Measurements from ENCODE around the gene GOLGA6L22. TPM values are rescaled to one million over a fixed set of nuclear protein-coding genes. Genes with fewer than 3 reads are reported as not detected.
"Not testable (repeated sequence)": the region's sequence is repeated elsewhere in the genome, so short reads cannot be mapped to it uniquely, and the experiment has no call there.

Gene GOLGA6L22
- polyA plus RNA-seq, 4 donors, result not detected

DNA sequence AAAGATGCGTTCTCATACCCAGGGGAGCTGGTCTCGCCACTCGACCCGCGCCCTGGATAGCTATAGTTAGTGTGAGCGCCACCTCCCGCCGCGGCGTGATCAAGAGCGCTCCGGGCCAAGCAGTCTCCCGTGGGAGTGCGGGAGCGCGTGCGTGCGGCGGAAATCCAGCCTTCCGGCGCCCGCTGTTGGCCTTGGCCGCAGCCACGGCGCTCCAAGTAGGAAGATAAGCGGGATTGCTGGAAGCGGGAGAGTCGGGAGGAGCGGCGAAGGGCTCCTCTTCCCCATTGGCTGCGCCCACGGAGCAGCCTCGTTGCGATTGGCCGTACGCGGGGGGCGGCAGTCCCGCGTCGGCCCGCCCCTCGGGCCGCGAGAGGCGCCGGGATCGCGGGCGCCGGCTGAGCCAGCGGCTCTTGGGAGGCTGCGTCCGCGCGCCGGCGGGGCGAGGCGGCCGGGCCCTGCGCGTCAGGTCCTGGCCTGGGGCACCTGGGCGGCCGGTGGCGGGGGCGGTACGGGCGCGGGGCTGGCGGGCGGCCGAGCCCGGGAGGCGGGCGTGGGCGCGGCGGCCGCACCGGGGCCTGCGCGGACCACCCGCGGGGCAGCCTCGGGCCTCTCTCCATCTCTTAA, 35.9 kb downstream of the GOLGA6L22 start:
- Histone ChIP-seq H3K27ac (ENCODE audit: low read depth in 1 of 3, low read length in 2 of 3) (peak overlapping the region in 1 of 3 donors; percentile 48), H3K4me3 (ENCODE audit: low read depth in 1 of 3, low read length in 3 of 3) (peak overlapping the region in 2 of 3 donors; percentile 34 to 45)
- not testable (repeated sequence) for H3K27me3 ChIP-seq (ENCODE audit: control insufficient read depth in 3 of 3, insufficient read depth in 3 of 3, low read length in 3 of 3); H3K9me3 ChIP-seq (ENCODE audit: control insufficient read depth in 2 of 2, insufficient read depth in 1 of 2, low read depth in 1 of 2, low read length in 1 of 2); DNase-seq; H3K36me3 ChIP-seq (ENCODE audit: control insufficient read depth in 3 of 3, insufficient read depth in 2 of 3, low read depth in 1 of 3, low read length in 3 of 3); FAIRE-seq; H3K4me1 ChIP-seq (ENCODE audit: control insufficient read depth in 3 of 3, insufficient read depth in 2 of 3, low read depth in 1 of 3, low read length in 2 of 3)
- 0 to 17% (median 2%) methylated on average over 9 to 50 of the region's 86 CpGs for WGBS, 3 donors

DNA sequence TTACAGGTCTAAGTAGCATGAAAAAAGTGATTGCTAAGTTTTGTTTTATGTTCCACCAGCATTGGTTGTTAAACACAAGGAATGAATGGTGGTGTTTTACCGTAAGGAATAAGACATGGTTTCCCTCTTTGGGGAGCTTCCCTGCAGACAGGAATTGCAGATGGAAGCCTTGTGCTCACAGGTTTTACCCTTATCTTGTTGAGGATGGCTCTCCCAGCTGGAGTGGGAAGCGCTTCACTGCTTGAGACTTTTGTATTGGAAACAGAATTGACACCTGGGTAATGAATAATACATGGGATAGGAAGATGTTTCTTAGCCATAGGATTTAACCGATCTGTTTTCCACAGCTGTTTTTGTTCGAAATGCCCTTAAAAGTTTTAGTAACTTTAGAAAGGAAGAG, 38.5 kb downstream of the GOLGA6L22 start:
- 100% methylated on average over 1 to 2 of the region's 4 CpGs for WGBS, 3 donors
- H3K4me3 ChIP-seq (ENCODE audit: low read depth in 1 of 3, low read length in 3 of 3); H3K27me3 ChIP-seq (ENCODE audit: control insufficient read depth in 3 of 3, insufficient read depth in 3 of 3, low read length in 3 of 3); H3K9me3 ChIP-seq (ENCODE audit: control insufficient read depth in 2 of 2, insufficient read depth in 1 of 2, low read depth in 1 of 2, low read length in 1 of 2); FAIRE-seq; H3K27ac ChIP-seq (ENCODE audit: low read depth in 1 of 3, low read length in 2 of 3); H3K4me1 ChIP-seq (ENCODE audit: control insufficient read depth in 3 of 3, insufficient read depth in 2 of 3, low read depth in 1 of 3, low read length in 2 of 3); DNase-seq; H3K36me3 ChIP-seq (ENCODE audit: control insufficient read depth in 3 of 3, insufficient read depth in 2 of 3, low read depth in 1 of 3, low read length in 3 of 3): not testable (repeated sequence)

GRCh38 chr15:22498220-22498925, 39.7 kb downstream of the GOLGA6L22 start:
- FAIRE-seq; H3K9me3 ChIP-seq (ENCODE audit: control insufficient read depth in 2 of 2, insufficient read depth in 1 of 2, low read depth in 1 of 2, low read length in 1 of 2); DNase-seq; H3K4me1 ChIP-seq (ENCODE audit: control insufficient read depth in 3 of 3, insufficient read depth in 2 of 3, low read depth in 1 of 3, low read length in 2 of 3); H3K27me3 ChIP-seq (ENCODE audit: control insufficient read depth in 3 of 3, insufficient read depth in 3 of 3, low read length in 3 of 3); H3K27ac ChIP-seq (ENCODE audit: low read depth in 1 of 3, low read length in 2 of 3); H3K4me3 ChIP-seq (ENCODE audit: low read depth in 1 of 3, low read length in 3 of 3); H3K36me3 ChIP-seq (ENCODE audit: control insufficient read depth in 3 of 3, insufficient read depth in 2 of 3, low read depth in 1 of 3, low read length in 3 of 3): not testable (repeated sequence)
- no CpG with 5 or more reads among the region's 5 CpGs for WGBS, 3 donors

- not testable (repeated sequence) for H3K27ac ChIP-seq (ENCODE audit: low read depth in 1 of 3, low read length in 2 of 3); H3K27me3 ChIP-seq (ENCODE audit: control insufficient read depth in 3 of 3, insufficient read depth in 3 of 3, low read length in 3 of 3); H3K4me1 ChIP-seq (ENCODE audit: control insufficient read depth in 3 of 3, insufficient read depth in 2 of 3, low read depth in 1 of 3, low read length in 2 of 3); DNase-seq; H3K4me3 ChIP-seq (ENCODE audit: low read depth in 1 of 3, low read length in 3 of 3); H3K9me3 ChIP-seq (ENCODE audit: control insufficient read depth in 2 of 2, insufficient read depth in 1 of 2, low read depth in 1 of 2, low read length in 1 of 2); FAIRE-seq; H3K36me3 ChIP-seq (ENCODE audit: control insufficient read depth in 3 of 3, insufficient read depth in 2 of 3, low read depth in 1 of 3, low read length in 3 of 3)
- WGBS, 3 donors, result no CpG with 5 or more reads among the region's 10 CpGs
These were observed 43.6 kb downstream of the GOLGA6L22 start for GRCh38 chr15:22502272-22502671.

- not testable (repeated sequence) for H3K36me3 ChIP-seq (ENCODE audit: control insufficient read depth in 3 of 3, insufficient read depth in 2 of 3, low read depth in 1 of 3, low read length in 3 of 3); H3K4me1 ChIP-seq (ENCODE audit: control insufficient read depth in 3 of 3, insufficient read depth in 2 of 3, low read depth in 1 of 3, low read length in 2 of 3); H3K4me3 ChIP-seq (ENCODE audit: low read depth in 1 of 3, low read length in 3 of 3); H3K27me3 ChIP-seq (ENCODE audit: control insufficient read depth in 3 of 3, insufficient read depth in 3 of 3, low read length in 3 of 3); FAIRE-seq; H3K27ac ChIP-seq (ENCODE audit: low read depth in 1 of 3, low read length in 2 of 3); DNase-seq; H3K9me3 ChIP-seq (ENCODE audit: control insufficient read depth in 2 of 2, insufficient read depth in 1 of 2, low read depth in 1 of 2, low read length in 1 of 2)
- WGBS, 3 donors, result 74 to 96% (median 84%) methylated on average over 3 to 4 of the region's 9 CpGs
These were observed 48.3 kb downstream of the GOLGA6L22 start for GRCh38 chr15:22506959-22507358.

DNA sequence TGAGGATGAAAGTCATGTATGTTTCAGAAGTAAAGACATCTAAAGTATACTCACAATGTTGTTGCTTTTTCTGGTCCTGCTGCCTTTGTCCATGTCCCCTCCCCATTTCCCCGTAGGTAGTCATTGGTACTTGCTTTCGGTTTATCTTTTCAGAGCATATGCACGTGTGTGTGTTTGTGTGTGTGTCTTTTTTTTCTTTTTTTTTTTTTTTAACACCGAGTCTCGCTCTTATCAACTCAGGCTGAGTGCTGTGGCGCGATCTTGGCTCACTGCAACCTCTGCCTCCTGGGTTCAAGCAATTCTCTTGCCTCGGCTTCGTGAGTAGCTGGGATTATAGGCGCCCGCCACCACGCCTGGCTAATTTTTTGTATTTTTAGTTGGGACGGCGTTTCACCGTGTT, 57.4 kb downstream of the GOLGA6L22 start:
- H3K27me3 ChIP-seq (ENCODE audit: control insufficient read depth in 3 of 3, insufficient read depth in 3 of 3, low read length in 3 of 3); H3K9me3 ChIP-seq (ENCODE audit: control insufficient read depth in 2 of 2, insufficient read depth in 1 of 2, low read depth in 1 of 2, low read length in 1 of 2); H3K27ac ChIP-seq (ENCODE audit: low read depth in 1 of 3, low read length in 2 of 3); H3K4me3 ChIP-seq (ENCODE audit: low read depth in 1 of 3, low read length in 3 of 3); H3K4me1 ChIP-seq (ENCODE audit: control insufficient read depth in 3 of 3, insufficient read depth in 2 of 3, low read depth in 1 of 3, low read length in 2 of 3); H3K36me3 ChIP-seq (ENCODE audit: control insufficient read depth in 3 of 3, insufficient read depth in 2 of 3, low read depth in 1 of 3, low read length in 3 of 3); FAIRE-seq; DNase-seq: not testable (repeated sequence)
- 95 to 100% (median 98%) methylated on average over 3 to 6 of the region's 15 CpGs for WGBS, 3 donors
